A673 (cell line): ENCODE measurements around the gene EGFR. TPM values are rescaled to one million over a fixed set of nuclear protein-coding genes. Genes with fewer than 3 reads are reported as not detected.

ENCODE experiments used
- BruUV-seq: library from RNA; stranded (reverse); fragments of 400-500 nt; replicated peaks from 2 replicates; lab custom pipeline; 2021; lab: Mats Ljungman, UMichigan
- CTCF ChIA-PET: fragments of 300-600 bp; sonication (Branson Sonifier 250); formaldehyde crosslinking; loops from one replicate; lab custom pipeline; 2022; ENCODE audit warnings: antibody characterized with exemption; lab: Charles Lee
- POLR2A ChIA-PET: fragments of 300-600 bp; sonication (Branson Sonifier 250); formaldehyde crosslinking; loops from one replicate; lab custom pipeline; 2022; ENCODE audit warnings: antibody characterized with exemption; ENCODE audit not compliant: low non-redundant PET; lab: Charles Lee
- DNase-seq: peaks from one replicate; pipeline ENCODE4 v3.0.0-alpha.2; 2015; ENCODE audit warnings: low spot score
- H3K27ac ChIP-seq: fragments of 200-600 bp; sonication (generic); 2 replicates; pipeline ENCODE4 v1.5.1; 2016; ENCODE audit warnings: mixed run types, low read depth, mild to moderate bottlenecking, mixed read lengths, antibody characterized with exemption, low read length; ENCODE audit not compliant: poor library complexity, severe bottlenecking
- H3K27me3 ChIP-seq: fragments of 200-600 bp; sonication (generic); replicated peaks from 2 replicates; pipeline ENCODE4 v1.6.1; 2017; ENCODE audit warnings: mixed run types, low read depth, mild to moderate bottlenecking, mixed read lengths, antibody characterized with exemption, low read length; ENCODE audit not compliant: insufficient read depth, poor library complexity
- H3K36me3 ChIP-seq: fragments of 200-600 bp; sonication (generic); 2 replicates; pipeline ENCODE4 v1.6.1; 2016; ENCODE audit warnings: mixed run types, mild to moderate bottlenecking, mixed read lengths, antibody characterized with exemption, low read length; ENCODE audit not compliant: insufficient read depth, poor library complexity, severe bottlenecking
- H3K4me1 ChIP-seq: fragments of 200-600 bp; sonication (generic); 2 replicates; pipeline ENCODE4 v1.6.1; 2017; ENCODE audit warnings: mixed run types, mild to moderate bottlenecking, mixed read lengths, antibody characterized with exemption, low read length; ENCODE audit not compliant: insufficient read depth, poor library complexity, severe bottlenecking
- H3K4me3 ChIP-seq: fragments of 200-600 bp; sonication (generic); 2 replicates; pipeline ENCODE4 v1.5.1; 2016; ENCODE audit warnings: low read depth, mixed run types, mild to moderate bottlenecking, mixed read lengths, low read length; ENCODE audit not compliant: poor library complexity, severe bottlenecking
- H3K9me3 ChIP-seq: fragments of 200-600 bp; sonication (generic); 2 replicates; pipeline ENCODE4 v1.6.1; 2016; ENCODE audit warnings: mixed run types, low read depth, mild to moderate bottlenecking, mixed read lengths, antibody characterized with exemption, low read length; ENCODE audit not compliant: poor library complexity, severe bottlenecking
- EZH2 ChIP-seq: fragments of 200-600 bp; sonication (generic); IDR thresholded peaks from 2 replicates; pipeline ENCODE4 v1.6.1; 2017; ENCODE audit warnings: borderline replicate concordance, low read depth, mild to moderate bottlenecking, mixed read lengths, antibody characterized with exemption, low read length; ENCODE audit not compliant: poor library complexity, severe bottlenecking
- intact Hi-C: fragments of 100-400 bp; cut with micrococcal nuclease; formaldehyde crosslinking; loops from one replicate; pipeline ENCODE4 v1.10.0; 2022; ENCODE audit not compliant: unreplicated experiment
- total RNA-seq: library from RNA; stranded (reverse); gene quantifications from 2 replicates; pipeline ENCODE4 v1.2.3, GENCODE V29; 2021
- TF ChIP-seq, protein P1 (sequence below): fragments of 300-800, 200-600 bp; sonication (generic); conservative IDR thresholded peaks from 2 replicates; pipeline ENCODE4 v1.5.1; 2017; ENCODE audit warnings: low read depth, mild to moderate bottlenecking, antibody characterized with exemption, low read length, moderate library complexity, mixed read lengths

EGFR gene
- total RNA-seq, 1 experiment from 2014 or later = 0.84 TPM

DNA sequence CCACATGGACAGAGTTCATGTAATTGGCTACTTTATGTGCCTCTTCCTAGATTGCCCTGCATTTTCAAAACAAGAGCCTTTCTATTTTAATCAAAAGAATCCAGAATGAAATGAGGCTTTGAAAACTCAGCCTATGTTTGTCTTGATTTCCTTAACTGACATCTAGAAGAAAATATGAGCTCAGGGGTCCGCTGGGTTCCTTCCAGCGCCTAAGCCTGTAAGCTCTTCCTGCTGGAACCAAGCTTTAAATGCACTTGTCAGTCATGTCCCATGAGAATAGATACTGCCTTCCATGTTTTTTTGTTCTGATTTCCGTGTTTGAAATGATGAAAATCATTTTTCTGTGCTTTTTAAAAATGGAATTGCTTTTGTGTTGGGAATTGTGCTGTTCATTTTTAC is 74.2 kb downstream of the EGFR start:
- POLR2A ChIA-PET = interaction anchor here (0.6 kb wide), 1 partner anchor 28 kb away, joined by 9 read pairs; no protein-coding TSS in a partner anchor
- BruUV-seq = no TSS peak

DNA sequence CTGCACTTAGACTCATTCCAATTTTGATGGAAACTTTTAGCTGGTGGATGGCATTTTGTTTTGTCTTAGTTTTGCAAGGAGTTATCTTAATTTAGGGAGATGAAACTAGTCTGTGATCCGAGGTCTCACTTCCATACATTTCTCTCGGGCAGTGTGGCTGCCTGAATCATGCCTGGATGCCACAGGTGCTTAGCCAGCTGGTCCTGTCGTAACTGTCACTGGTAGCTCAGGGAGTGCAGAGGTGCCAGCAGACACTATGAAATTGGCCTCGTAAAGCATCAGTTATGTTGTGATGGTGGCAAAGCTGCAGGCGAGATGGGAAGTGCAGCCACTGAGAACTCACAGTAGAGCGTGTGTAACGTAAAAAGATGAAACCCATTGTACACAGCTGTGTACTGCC is 74.9 kb downstream of the EGFR start:
- no TSS peak for BruUV-seq
- ChIA-PET CTCF (no interaction called here), POLR2A (no interaction called here)
- no peaks in the 10 kb centered on the region for H3K27me3 ChIP-seq
- TF ChIP-seq EZH2 = no peak
- TF ChIP-seq, protein P1, sequence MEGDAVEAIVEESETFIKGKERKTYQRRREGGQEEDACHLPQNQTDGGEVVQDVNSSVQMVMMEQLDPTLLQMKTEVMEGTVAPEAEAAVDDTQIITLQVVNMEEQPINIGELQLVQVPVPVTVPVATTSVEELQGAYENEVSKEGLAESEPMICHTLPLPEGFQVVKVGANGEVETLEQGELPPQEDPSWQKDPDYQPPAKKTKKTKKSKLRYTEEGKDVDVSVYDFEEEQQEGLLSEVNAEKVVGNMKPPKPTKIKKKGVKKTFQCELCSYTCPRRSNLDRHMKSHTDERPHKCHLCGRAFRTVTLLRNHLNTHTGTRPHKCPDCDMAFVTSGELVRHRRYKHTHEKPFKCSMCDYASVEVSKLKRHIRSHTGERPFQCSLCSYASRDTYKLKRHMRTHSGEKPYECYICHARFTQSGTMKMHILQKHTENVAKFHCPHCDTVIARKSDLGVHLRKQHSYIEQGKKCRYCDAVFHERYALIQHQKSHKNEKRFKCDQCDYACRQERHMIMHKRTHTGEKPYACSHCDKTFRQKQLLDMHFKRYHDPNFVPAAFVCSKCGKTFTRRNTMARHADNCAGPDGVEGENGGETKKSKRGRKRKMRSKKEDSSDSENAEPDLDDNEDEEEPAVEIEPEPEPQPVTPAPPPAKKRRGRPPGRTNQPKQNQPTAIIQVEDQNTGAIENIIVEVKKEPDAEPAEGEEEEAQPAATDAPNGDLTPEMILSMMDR = no peak
- intact Hi-C loops = no loop called here
- no peaks in the 10 kb centered on the region for H3K36me3 ChIP-seq
- H3K4me1 ChIP-seq = no peaks in the 10 kb centered on the region
- H3K4me3 ChIP-seq = no peak overlapping the region
- no peaks in the 10 kb centered on the region for H3K9me3 ChIP-seq
- DNase-seq = no peak
- no peak overlapping the region for H3K27ac ChIP-seq

More for the DNA sequence above, 74.2 kb downstream of the EGFR start:
- no peaks in the 10 kb centered on the region for H3K36me3 ChIP-seq
- H3K27ac ChIP-seq = no peak overlapping the region
- intact Hi-C loops = no loop called here
- H3K27me3 ChIP-seq = no peaks in the 10 kb centered on the region
- no peaks in the 10 kb centered on the region for H3K9me3 ChIP-seq
- DNase-seq = no peak
- H3K4me1 ChIP-seq = no peaks in the 10 kb centered on the region
- CTCF ChIA-PET = no interaction called here
- no peak overlapping the region for H3K4me3 ChIP-seq
- no peak for TF ChIP-seq EZH2
- TF ChIP-seq, protein P1 = no peak

DNA sequence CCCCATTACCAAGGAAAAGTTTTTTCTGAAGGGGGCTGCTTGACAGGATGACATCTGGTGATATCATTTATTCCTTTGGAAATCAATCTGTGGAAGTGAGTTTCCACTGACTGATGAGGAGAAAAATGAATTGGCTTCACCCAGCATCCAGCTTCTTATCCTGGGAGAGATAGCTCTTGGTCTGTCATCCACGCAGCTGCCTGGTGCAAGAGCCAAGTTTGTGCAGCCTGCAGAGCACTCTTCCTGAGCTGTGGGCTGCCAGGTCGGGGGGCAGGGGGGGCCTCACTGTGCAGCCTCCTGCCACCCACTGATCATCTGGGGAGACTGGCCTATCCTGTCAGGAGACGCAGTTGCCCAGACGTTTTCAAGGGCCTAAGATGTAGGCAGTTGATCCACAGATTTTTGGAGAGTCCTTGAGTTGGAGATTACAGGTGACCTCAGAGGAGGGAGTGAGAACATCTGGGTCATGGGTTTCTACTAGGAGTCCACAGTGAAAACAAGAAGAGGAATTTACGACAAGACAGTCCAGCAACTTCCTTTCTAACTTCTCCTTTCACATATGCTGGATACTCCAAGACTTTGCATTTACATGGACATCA is 75.4 kb downstream of the EGFR start:
- H3K27me3 ChIP-seq = no peaks in the 10 kb centered on the region
- H3K36me3 ChIP-seq = no peaks in the 10 kb centered on the region
- CTCF ChIA-PET = no interaction called here
- no peak overlapping the region for H3K27ac ChIP-seq
- H3K9me3 ChIP-seq = no peaks in the 10 kb centered on the region
- intact Hi-C loops = no loop called here
- H3K4me3 ChIP-seq = no peak overlapping the region
- H3K4me1 ChIP-seq = no peaks in the 10 kb centered on the region
- no peak for TF ChIP-seq EZH2
- TF ChIP-seq, protein P1 = no peak
- DNase-seq = no peak
- POLR2A ChIA-PET = no interaction called here
- no TSS peak for BruUV-seq
